ENCODE results near the gene NCOA1. TPM values are rescaled to one million over a fixed set of nuclear protein-coding genes. Genes with fewer than 3 reads are reported as not detected.

Gene NCOA1
- polyA plus RNA-seq, 4 donors, result 13.8 to 48.5 (median 20.4) TPM

DNA sequence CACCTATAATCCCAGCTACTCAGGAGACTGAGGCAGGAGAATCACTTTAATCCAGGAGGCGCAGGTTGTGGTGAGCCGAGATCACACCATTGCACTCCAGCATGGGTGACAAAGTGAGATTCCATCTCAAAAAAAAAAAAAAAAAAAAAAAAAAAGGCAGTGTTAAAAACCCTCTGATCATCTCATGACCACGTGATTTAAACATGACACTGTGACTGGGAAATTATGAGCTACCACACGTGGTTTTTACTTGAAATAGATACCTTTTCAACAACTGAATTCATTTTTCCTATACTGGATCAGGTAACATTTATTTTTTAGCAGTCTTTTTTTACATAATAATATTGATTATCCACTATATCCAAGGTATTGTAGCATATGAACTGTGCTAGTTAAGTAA is 199.5 kb downstream of the NCOA1 start:
- 95 to 99% (median 97%) methylated on average over 4 of the region's 4 CpGs for WGBS, 3 donors
- Histone ChIP-seq H3K4me1 (ENCODE audit: control insufficient read depth in 3 of 3, insufficient read depth in 2 of 3, low read depth in 1 of 3, low read length in 2 of 3) (no peaks in the 10 kb centered on the region), H3K27ac (ENCODE audit: low read depth in 1 of 3, low read length in 2 of 3) (no peak overlapping the region), H3K9me3 (ENCODE audit: control insufficient read depth in 2 of 2, insufficient read depth in 1 of 2, low read depth in 1 of 2, low read length in 1 of 2) (no peaks in the 10 kb centered on the region), H3K36me3 (ENCODE audit: control insufficient read depth in 3 of 3, insufficient read depth in 2 of 3, low read depth in 1 of 3, low read length in 3 of 3) (peaks cover 0 to 16% (median 2%) of the 10 kb centered on the region in 3 donors), H3K4me3 (ENCODE audit: low read depth in 1 of 3, low read length in 3 of 3) (no peak overlapping the region), H3K27me3 (ENCODE audit: control insufficient read depth in 3 of 3, insufficient read depth in 3 of 3, low read length in 3 of 3) (no peaks in the 10 kb centered on the region)
- no peak for FAIRE-seq
- DNase-seq, result no peak

DNA sequence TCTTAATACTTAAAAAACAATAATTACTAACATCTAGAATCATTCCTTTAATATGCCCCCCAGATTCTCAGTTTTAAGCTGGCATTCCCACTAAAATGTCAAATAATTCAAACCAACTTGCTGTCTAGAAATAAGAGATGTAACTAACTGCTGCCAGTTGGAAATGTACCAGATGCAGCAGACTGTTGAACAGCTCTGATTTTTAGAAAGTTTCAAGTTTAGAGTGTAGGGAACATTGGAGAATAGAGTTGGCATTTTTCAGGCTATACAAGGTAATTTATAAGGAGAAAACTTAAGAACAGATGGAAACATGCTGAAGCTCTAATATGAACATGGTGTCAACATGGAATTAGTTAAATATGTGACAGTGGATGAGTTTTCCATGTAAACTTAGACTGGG is 200.8 kb downstream of the NCOA1 start:
- Histone ChIP-seq H3K36me3 (ENCODE audit: control insufficient read depth in 3 of 3, insufficient read depth in 2 of 3, low read depth in 1 of 3, low read length in 3 of 3) (peaks cover 0 to 16% (median 4%) of the 10 kb centered on the region in 3 donors), H3K4me3 (ENCODE audit: low read depth in 1 of 3, low read length in 3 of 3) (no peak overlapping the region), H3K4me1 (ENCODE audit: control insufficient read depth in 3 of 3, insufficient read depth in 2 of 3, low read depth in 1 of 3, low read length in 2 of 3) (no peaks in the 10 kb centered on the region), H3K9me3 (ENCODE audit: control insufficient read depth in 2 of 2, insufficient read depth in 1 of 2, low read depth in 1 of 2, low read length in 1 of 2) (no peaks in the 10 kb centered on the region), H3K27ac (ENCODE audit: low read depth in 1 of 3, low read length in 2 of 3) (no peak overlapping the region), H3K27me3 (ENCODE audit: control insufficient read depth in 3 of 3, insufficient read depth in 3 of 3, low read length in 3 of 3) (no peaks in the 10 kb centered on the region)
- FAIRE-seq (no peak), DNase-seq (no peak)

DNA sequence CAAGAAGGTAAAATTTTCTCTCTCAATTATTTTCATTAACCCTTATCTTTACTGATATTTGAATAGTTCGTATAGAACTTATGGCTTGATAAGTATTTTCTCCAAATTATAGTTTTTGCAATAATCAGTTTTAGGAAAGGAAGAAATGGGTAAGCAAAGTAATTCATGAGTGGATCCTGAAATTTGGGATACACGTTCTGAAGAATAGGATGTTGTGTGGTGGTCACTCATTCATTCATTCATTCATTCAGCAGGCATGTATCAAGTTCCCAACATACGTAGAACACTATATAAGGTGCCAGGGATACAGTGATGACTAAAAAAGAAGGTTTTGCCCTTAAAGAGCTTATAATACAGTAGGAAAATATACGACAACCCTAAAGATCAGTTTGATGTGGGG is 206.7 kb downstream of the NCOA1 start:
- H3K9me3 ChIP-seq (ENCODE audit: control insufficient read depth in 2 of 2, insufficient read depth in 1 of 2, low read depth in 1 of 2, low read length in 1 of 2), result no peaks in the 10 kb centered on the region
- DNase-seq, result no peak
- 91 to 93% (median 92%) methylated on average over 4 of the region's 4 CpGs for WGBS, 3 donors
- H3K27ac ChIP-seq (ENCODE audit: low read depth in 1 of 3, low read length in 2 of 3), result no peak overlapping the region
- H3K27me3 ChIP-seq (ENCODE audit: control insufficient read depth in 3 of 3, insufficient read depth in 3 of 3, low read length in 3 of 3), result no peaks in the 10 kb centered on the region
- H3K4me1 ChIP-seq (ENCODE audit: control insufficient read depth in 3 of 3, insufficient read depth in 2 of 3, low read depth in 1 of 3, low read length in 2 of 3), result peaks cover 0 to 2% (median 0%) of the 10 kb centered on the region in 3 donors
- FAIRE-seq, result no peak
- peaks cover 0 to 16% (median 3%) of the 10 kb centered on the region in 3 donors for H3K36me3 ChIP-seq (ENCODE audit: control insufficient read depth in 3 of 3, insufficient read depth in 2 of 3, low read depth in 1 of 3, low read length in 3 of 3)
- H3K4me3 ChIP-seq (ENCODE audit: low read depth in 1 of 3, low read length in 3 of 3), result no peak overlapping the region

DNA sequence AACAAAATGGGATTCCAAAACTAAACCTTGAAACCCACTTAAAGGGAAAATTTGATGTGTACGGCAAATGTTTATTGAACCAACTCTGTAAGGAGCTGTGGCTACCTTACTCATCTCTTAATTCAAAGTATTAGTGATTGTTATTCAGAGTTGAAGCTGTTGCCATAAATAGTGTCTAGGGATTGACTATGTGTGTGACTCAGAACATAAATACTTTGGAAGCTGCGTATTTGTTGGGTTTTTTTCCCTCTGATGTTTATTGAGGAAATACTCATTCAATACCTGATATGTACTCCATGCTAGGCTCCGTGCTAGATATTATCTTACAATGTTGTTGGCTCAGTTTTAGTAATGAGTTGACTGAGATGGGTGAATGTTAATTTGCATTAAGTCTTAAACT is 211.7 kb downstream of the NCOA1 start:
- Histone ChIP-seq H3K27ac (ENCODE audit: low read depth in 1 of 3, low read length in 2 of 3) (no peak overlapping the region), H3K27me3 (ENCODE audit: control insufficient read depth in 3 of 3, insufficient read depth in 3 of 3, low read length in 3 of 3) (no peaks in the 10 kb centered on the region), H3K9me3 (ENCODE audit: control insufficient read depth in 2 of 2, insufficient read depth in 1 of 2, low read depth in 1 of 2, low read length in 1 of 2) (no peaks in the 10 kb centered on the region), H3K4me1 (ENCODE audit: control insufficient read depth in 3 of 3, insufficient read depth in 2 of 3, low read depth in 1 of 3, low read length in 2 of 3) (peaks cover 0 to 2% (median 0%) of the 10 kb centered on the region in 3 donors), H3K36me3 (ENCODE audit: control insufficient read depth in 3 of 3, insufficient read depth in 2 of 3, low read depth in 1 of 3, low read length in 3 of 3) (peaks cover 5 to 15% (median 9%) of the 10 kb centered on the region in 3 donors), H3K4me3 (ENCODE audit: low read depth in 1 of 3, low read length in 3 of 3) (no peak overlapping the region)
- FAIRE-seq (no peak), DNase-seq (peak in 1 of 2 donors; percentile 71)
- WGBS, 3 donors, result 51 to 68% (median 51%) methylated on average over 3 of the region's 3 CpGs

DNA sequence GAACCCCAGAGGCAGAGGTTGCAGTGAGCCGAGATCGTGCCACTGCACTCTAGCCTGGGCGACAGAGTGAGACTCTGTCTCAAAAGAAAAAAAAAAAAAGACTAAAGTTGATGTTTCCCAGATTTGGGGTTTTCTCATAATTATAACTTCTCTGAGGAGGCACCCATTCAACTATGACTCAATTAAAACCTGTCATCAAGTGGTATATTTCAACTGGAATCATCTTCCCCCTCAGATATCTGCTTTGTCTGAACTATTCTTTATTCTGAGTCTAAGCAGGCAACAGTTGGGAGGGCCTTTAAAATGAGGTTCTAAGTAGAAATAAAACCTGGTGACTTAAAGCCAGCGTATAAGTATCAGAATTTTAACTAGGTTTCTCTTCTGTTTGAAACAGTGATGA is 213.6 kb downstream of the NCOA1 start:
- no peaks in the 10 kb centered on the region for H3K27me3 ChIP-seq (ENCODE audit: control insufficient read depth in 3 of 3, insufficient read depth in 3 of 3, low read length in 3 of 3)
- WGBS, 3 donors, result 91 to 94% (median 94%) methylated on average over 4 of the region's 4 CpGs
- H3K27ac ChIP-seq (ENCODE audit: low read depth in 1 of 3, low read length in 2 of 3), result no peak overlapping the region
- no peaks in the 10 kb centered on the region for H3K9me3 ChIP-seq (ENCODE audit: control insufficient read depth in 2 of 2, insufficient read depth in 1 of 2, low read depth in 1 of 2, low read length in 1 of 2)
- H3K4me1 ChIP-seq (ENCODE audit: control insufficient read depth in 3 of 3, insufficient read depth in 2 of 3, low read depth in 1 of 3, low read length in 2 of 3), result peaks cover 0 to 2% (median 0%) of the 10 kb centered on the region in 3 donors
- no peak for FAIRE-seq
- DNase-seq, result no peak
- peaks cover 8 to 14% (median 10%) of the 10 kb centered on the region in 3 donors for H3K36me3 ChIP-seq (ENCODE audit: control insufficient read depth in 3 of 3, insufficient read depth in 2 of 3, low read depth in 1 of 3, low read length in 3 of 3)
- H3K4me3 ChIP-seq (ENCODE audit: low read depth in 1 of 3, low read length in 3 of 3), result no peak overlapping the region

DNA sequence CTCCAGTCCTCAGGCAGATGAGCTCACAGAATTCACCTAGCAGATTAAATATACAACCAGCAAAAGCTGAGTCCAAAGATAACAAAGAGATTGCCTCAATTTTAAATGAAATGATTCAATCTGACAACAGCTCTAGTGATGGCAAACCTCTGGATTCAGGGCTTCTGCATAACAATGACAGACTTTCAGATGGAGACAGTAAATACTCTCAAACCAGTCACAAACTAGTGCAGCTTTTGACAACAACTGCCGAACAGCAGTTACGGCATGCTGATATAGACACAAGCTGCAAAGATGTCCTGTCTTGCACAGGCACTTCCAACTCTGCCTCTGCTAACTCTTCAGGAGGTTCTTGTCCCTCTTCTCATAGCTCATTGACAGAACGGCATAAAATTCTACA is 216.1 kb downstream of the NCOA1 start:
- Histone ChIP-seq H3K27me3 (ENCODE audit: control insufficient read depth in 3 of 3, insufficient read depth in 3 of 3, low read length in 3 of 3) (no peaks in the 10 kb centered on the region), H3K27ac (ENCODE audit: low read depth in 1 of 3, low read length in 2 of 3) (no peak overlapping the region), H3K9me3 (ENCODE audit: control insufficient read depth in 2 of 2, insufficient read depth in 1 of 2, low read depth in 1 of 2, low read length in 1 of 2) (no peaks in the 10 kb centered on the region), H3K4me1 (ENCODE audit: control insufficient read depth in 3 of 3, insufficient read depth in 2 of 3, low read depth in 1 of 3, low read length in 2 of 3) (no peaks in the 10 kb centered on the region), H3K36me3 (ENCODE audit: control insufficient read depth in 3 of 3, insufficient read depth in 2 of 3, low read depth in 1 of 3, low read length in 3 of 3) (peaks cover 8 to 14% (median 11%) of the 10 kb centered on the region in 3 donors), H3K4me3 (ENCODE audit: low read depth in 1 of 3, low read length in 3 of 3) (no peak overlapping the region)
- WGBS, 3 donors, result 97 to 99% (median 97%) methylated on average over 3 of the region's 3 CpGs
- DNase-seq (no peak), FAIRE-seq (no peak)

DNA sequence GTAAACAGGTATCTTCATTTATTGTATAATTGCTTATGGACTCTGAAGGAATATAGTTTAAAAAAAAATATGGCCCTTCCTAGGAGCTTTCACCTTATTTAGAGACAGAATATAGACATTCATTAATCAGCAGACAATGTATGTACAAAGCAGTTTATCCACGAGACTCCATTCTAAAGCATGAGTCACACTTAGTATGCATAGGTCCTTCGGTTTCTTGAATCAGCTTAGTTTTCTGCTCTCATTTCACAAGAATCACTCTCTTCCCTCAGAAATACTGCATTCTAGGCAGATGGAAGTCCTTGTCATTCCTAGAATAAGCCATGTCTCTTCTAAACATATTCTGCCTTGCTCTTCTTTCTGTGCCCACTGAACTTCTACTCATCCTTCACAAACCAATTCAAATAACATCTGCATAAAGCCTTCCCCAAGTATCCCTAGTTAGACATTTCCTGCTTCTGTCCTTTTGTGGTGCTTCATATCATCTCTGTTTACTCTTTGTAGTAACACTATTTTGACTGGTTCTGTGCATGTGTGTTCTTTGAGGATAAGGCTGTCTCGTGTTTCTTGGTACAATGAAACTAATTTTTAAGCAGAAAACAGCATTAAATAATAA is 217.6 kb downstream of the NCOA1 start:
- H3K27ac ChIP-seq (ENCODE audit: low read depth in 1 of 3, low read length in 2 of 3), result no peak overlapping the region
- H3K4me3 ChIP-seq (ENCODE audit: low read depth in 1 of 3, low read length in 3 of 3), result no peak overlapping the region
- DNase-seq, result no peak
- 71 to 84% (median 83%) methylated on average over 3 of the region's 3 CpGs for WGBS, 3 donors
- no peaks in the 10 kb centered on the region for H3K4me1 ChIP-seq (ENCODE audit: control insufficient read depth in 3 of 3, insufficient read depth in 2 of 3, low read depth in 1 of 3, low read length in 2 of 3)
- no peaks in the 10 kb centered on the region for H3K9me3 ChIP-seq (ENCODE audit: control insufficient read depth in 2 of 2, insufficient read depth in 1 of 2, low read depth in 1 of 2, low read length in 1 of 2)
- H3K27me3 ChIP-seq (ENCODE audit: control insufficient read depth in 3 of 3, insufficient read depth in 3 of 3, low read length in 3 of 3), result no peaks in the 10 kb centered on the region
- H3K36me3 ChIP-seq (ENCODE audit: control insufficient read depth in 3 of 3, insufficient read depth in 2 of 3, low read depth in 1 of 3, low read length in 3 of 3), result peaks cover 8 to 17% (median 15%) of the 10 kb centered on the region in 3 donors
- FAIRE-seq, result no peak

DNA sequence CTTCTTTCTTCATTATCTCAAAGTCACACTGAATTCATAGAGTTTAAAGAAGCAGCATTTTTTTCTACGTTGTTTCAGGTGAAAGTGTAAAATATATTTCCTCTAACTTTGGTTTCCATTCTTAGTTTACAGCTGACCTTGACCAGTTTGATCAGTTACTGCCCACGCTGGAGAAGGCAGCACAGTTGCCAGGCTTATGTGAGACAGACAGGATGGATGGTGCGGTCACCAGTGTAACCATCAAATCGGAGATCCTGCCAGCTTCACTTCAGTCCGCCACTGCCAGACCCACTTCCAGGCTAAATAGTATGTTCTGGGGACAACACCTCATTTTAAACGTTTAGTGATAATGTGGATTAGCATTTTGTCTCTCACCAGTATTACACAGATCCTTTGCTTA is 219.8 kb downstream of the NCOA1 start:
- Histone ChIP-seq H3K9me3 (ENCODE audit: control insufficient read depth in 2 of 2, insufficient read depth in 1 of 2, low read depth in 1 of 2, low read length in 1 of 2) (no peaks in the 10 kb centered on the region), H3K27me3 (ENCODE audit: control insufficient read depth in 3 of 3, insufficient read depth in 3 of 3, low read length in 3 of 3) (no peaks in the 10 kb centered on the region), H3K27ac (ENCODE audit: low read depth in 1 of 3, low read length in 2 of 3) (no peak overlapping the region), H3K4me3 (ENCODE audit: low read depth in 1 of 3, low read length in 3 of 3) (no peak overlapping the region), H3K36me3 (ENCODE audit: control insufficient read depth in 3 of 3, insufficient read depth in 2 of 3, low read depth in 1 of 3, low read length in 3 of 3) (peaks cover 8 to 19% (median 19%) of the 10 kb centered on the region in 3 donors), H3K4me1 (ENCODE audit: control insufficient read depth in 3 of 3, insufficient read depth in 2 of 3, low read depth in 1 of 3, low read length in 2 of 3) (no peaks in the 10 kb centered on the region)
- FAIRE-seq, result no peak
- no peak for DNase-seq
- WGBS, 3 donors, result 91 to 93% (median 93%) methylated on average over 6 of the region's 6 CpGs

DNA sequence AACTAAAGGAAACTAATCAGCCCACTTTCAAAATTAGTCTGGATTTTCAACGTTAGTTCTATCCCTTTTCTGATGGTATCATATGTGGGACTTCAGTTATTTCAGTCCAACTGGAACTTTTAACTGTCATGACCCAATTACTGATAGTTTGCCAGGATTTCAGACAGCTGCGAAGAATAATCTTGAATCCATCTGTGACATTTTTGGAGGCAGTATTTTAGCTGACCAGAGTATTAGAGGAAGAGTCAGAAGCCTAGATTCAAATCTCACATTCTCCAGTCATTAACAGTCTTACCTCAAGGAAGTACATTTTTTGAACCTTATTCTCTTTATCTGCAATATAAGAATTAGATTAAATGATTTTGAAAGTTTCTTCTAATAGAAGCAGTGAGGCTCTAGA is 220.8 kb downstream of the NCOA1 start:
- FAIRE-seq (no peak), DNase-seq (no peak)
- H3K27ac ChIP-seq (ENCODE audit: low read depth in 1 of 3, low read length in 2 of 3), result no peak overlapping the region
- peaks cover 7 to 19% (median 14%) of the 10 kb centered on the region in 3 donors for H3K36me3 ChIP-seq (ENCODE audit: control insufficient read depth in 3 of 3, insufficient read depth in 2 of 3, low read depth in 1 of 3, low read length in 3 of 3)
- no peaks in the 10 kb centered on the region for H3K9me3 ChIP-seq (ENCODE audit: control insufficient read depth in 2 of 2, insufficient read depth in 1 of 2, low read depth in 1 of 2, low read length in 1 of 2)
- no peak overlapping the region for H3K4me3 ChIP-seq (ENCODE audit: low read depth in 1 of 3, low read length in 3 of 3)
- WGBS, 3 donors, result 64 to 94% (median 89%) methylated on average over 2 of the region's 2 CpGs
- H3K27me3 ChIP-seq (ENCODE audit: control insufficient read depth in 3 of 3, insufficient read depth in 3 of 3, low read length in 3 of 3), result no peaks in the 10 kb centered on the region
- H3K4me1 ChIP-seq (ENCODE audit: control insufficient read depth in 3 of 3, insufficient read depth in 2 of 3, low read depth in 1 of 3, low read length in 2 of 3), result no peaks in the 10 kb centered on the region

Measured in small intestine (tissue), 7 donors.